Trophoblast cell (in vitro differentiated cells and primary cell): ENCODE data around the gene EHF.

Experiments used
- DNase-seq, 2 donors: peaks; one replicate each; pipeline ENCODE4 v3.0.0-alpha.2; 2016
- H2AFZ ChIP-seq: 2 replicates; pipeline ENCODE4 v1.6.1; 2013; ENCODE audit warnings: low read length, moderate library complexity, mild to moderate bottlenecking; ENCODE audit not compliant: insufficient read depth, poor library complexity
- H2AK5ac ChIP-seq: 2 replicates; pipeline ENCODE4 v1.6.1; 2013; ENCODE audit warnings: mild to moderate bottlenecking, low read length
- H2BK120ac ChIP-seq: 2 replicates; pipeline ENCODE4 v1.6.1; 2013; ENCODE audit warnings: low read length, mild to moderate bottlenecking, moderate library complexity; ENCODE audit not compliant: insufficient read depth, poor library complexity
- H2BK12ac ChIP-seq: 2 replicates; pipeline ENCODE4 v1.6.1; 2013; ENCODE audit warnings: mild to moderate bottlenecking, low read length, moderate library complexity
- H2BK5ac ChIP-seq: 2 replicates; pipeline ENCODE4 v1.6.1; 2013; ENCODE audit warnings: low read length, low read depth, moderate library complexity, mild to moderate bottlenecking; ENCODE audit not compliant: poor library complexity
- H3K14ac ChIP-seq: 2 replicates; pipeline ENCODE4 v1.6.1; 2013; ENCODE audit warnings: mild to moderate bottlenecking, low read length
- H3K18ac ChIP-seq: 2 replicates; pipeline ENCODE4 v1.6.1; 2013; ENCODE audit warnings: mild to moderate bottlenecking, low read length
- H3K23ac ChIP-seq: 2 replicates; pipeline ENCODE4 v1.6.1; 2013; ENCODE audit warnings: low read length
- H3K27ac ChIP-seq: 2 replicates; pipeline ENCODE4 v1.5.1; 2013; ENCODE audit warnings: low read depth, mild to moderate bottlenecking, inconsistent platforms, low read length, moderate library complexity
- H3K27me3 ChIP-seq: 2 replicates; pipeline ENCODE4 v1.6.1; 2013; ENCODE audit warnings: inconsistent platforms, mild to moderate bottlenecking, low read length, moderate library complexity; ENCODE audit not compliant: insufficient read depth
- H3K36me3 ChIP-seq, 2 experiments: 1 replicate in 1 of 2; 2 replicates in 1 of 2; pipeline ENCODE4 v1.6.1; 2013; ENCODE audit warnings: low read length in 2 of 2, mild to moderate bottlenecking in 2 of 2, moderate library complexity in 1 of 2; ENCODE audit not compliant: insufficient read depth in 2 of 2, control insufficient read depth in 1 of 2
- H3K4ac ChIP-seq: 2 replicates; pipeline ENCODE4 v1.6.1; 2013; ENCODE audit warnings: low read depth, mild to moderate bottlenecking, low read length, moderate library complexity
- H3K4me1 ChIP-seq, 2 experiments: 1 replicate in 1 of 2; 2 replicates in 1 of 2; pipeline ENCODE4 v1.6.1; 2013; ENCODE audit warnings: low read length in 2 of 2, mild to moderate bottlenecking in 2 of 2, moderate library complexity in 1 of 2; ENCODE audit not compliant: insufficient read depth in 2 of 2, control insufficient read depth in 1 of 2
- H3K4me2 ChIP-seq: 2 replicates; pipeline ENCODE4 v1.6.1; 2013; ENCODE audit warnings: inconsistent platforms, mild to moderate bottlenecking, low read length, moderate library complexity
- H3K4me3 ChIP-seq: 2 replicates; pipeline ENCODE4 v1.5.1; 2013; ENCODE audit warnings: mild to moderate bottlenecking, low read depth, low read length, inconsistent platforms
- H3K79me1 ChIP-seq: one replicate; pipeline ENCODE4 v1.6.1; 2013; ENCODE audit warnings: low read length
- H3K79me2 ChIP-seq: 2 replicates; pipeline ENCODE4 v1.6.1; 2013; ENCODE audit warnings: low read length, mild to moderate bottlenecking; ENCODE audit not compliant: control insufficient read depth, insufficient read depth, poor library complexity
- H3K9ac ChIP-seq: 2 replicates; pipeline ENCODE4 v1.6.1; 2013; ENCODE audit warnings: mild to moderate bottlenecking, low read length
- H3K9me3 ChIP-seq: 2 replicates; pipeline ENCODE4 v1.6.1; 2013; ENCODE audit warnings: low read depth, mild to moderate bottlenecking, control low read depth, inconsistent platforms, low read length; ENCODE audit not compliant: insufficient read depth
- H4K12ac ChIP-seq: 2 replicates; pipeline ENCODE4 v1.6.1; 2013; ENCODE audit warnings: low read depth, mild to moderate bottlenecking, low read length, moderate library complexity
- H4K8ac ChIP-seq: 2 replicates; pipeline ENCODE4 v1.6.1; 2013; ENCODE audit warnings: low read depth, mild to moderate bottlenecking, low read length, moderate library complexity
- H4K91ac ChIP-seq: one replicate; pipeline ENCODE4 v1.6.1; 2013; ENCODE audit warnings: low read depth, mild to moderate bottlenecking, low read length, moderate library complexity
- WGBS: extraction: QIAGEN DNeasy Blood & Tissue Kit; methylation state at CpG from one replicate; pipeline ENCODE4 v1.1.7; 2013; ENCODE audit warnings: missing lambda C conversion rate; ENCODE audit not compliant: insufficient read length, insufficient coverage; ENCODE audit errors: extremely low coverage; 5-methylcytosine and 5-hydroxymethylcytosine counted together

The EHF gene

GRCh38 chr11:34601609-34602008, 19.3 kb upstream of the EHF start:
- no peak overlapping the region for H2BK12ac ChIP-seq
- H3K36me3 ChIP-seq = no peaks in the 10 kb centered on the region
- H4K8ac ChIP-seq = no peak overlapping the region
- H2AK5ac ChIP-seq = no peak overlapping the region
- no peak for DNase-seq
- H3K18ac ChIP-seq = no peak overlapping the region
- H3K79me1 ChIP-seq = no peaks in the 10 kb centered on the region
- no peak overlapping the region for H3K4me3 ChIP-seq
- H3K4ac ChIP-seq = no peak overlapping the region
- H2BK5ac ChIP-seq = no peak overlapping the region
- H3K27ac ChIP-seq = no peak overlapping the region
- H3K14ac ChIP-seq = no peak overlapping the region
- H3K9me3 ChIP-seq = no peaks in the 10 kb centered on the region
- no peak overlapping the region for H3K4me2 ChIP-seq
- no peak overlapping the region for H3K9ac ChIP-seq
- H2BK120ac ChIP-seq = no peak overlapping the region
- no peak overlapping the region for H4K91ac ChIP-seq
- H3K23ac ChIP-seq = no peak overlapping the region
- peaks cover 3% of the 10 kb centered on the region in 2 experiments for H3K4me1 ChIP-seq
- H3K79me2 ChIP-seq = no peaks in the 10 kb centered on the region
- no peak overlapping the region for H4K12ac ChIP-seq
- no CpG with 5 or more reads among the region's 5 CpGs for WGBS
- no peak overlapping the region for H2AFZ ChIP-seq
- no peaks in the 10 kb centered on the region for H3K27me3 ChIP-seq

GRCh38 chr11:34602245-34602644, 18.6 kb upstream of the EHF start:
- H3K36me3 ChIP-seq = no peaks in the 10 kb centered on the region
- no peak overlapping the region for H3K18ac ChIP-seq
- H3K4me1 ChIP-seq = peaks cover 3% of the 10 kb centered on the region in 2 experiments

GRCh38 chr11:34603129-34604001, 17.5 kb upstream of the EHF start:
- H3K14ac ChIP-seq = no peak overlapping the region
- no peaks in the 10 kb centered on the region for H3K27me3 ChIP-seq
- no peaks in the 10 kb centered on the region for H3K79me1 ChIP-seq
- H3K9me3 ChIP-seq = no peaks in the 10 kb centered on the region
- no peak overlapping the region for H2BK12ac ChIP-seq
- H4K12ac ChIP-seq = no peak overlapping the region
- H2BK5ac ChIP-seq = no peak overlapping the region
- no peak overlapping the region for H3K4me2 ChIP-seq
- no peak overlapping the region for H3K18ac ChIP-seq
- no peak overlapping the region for H4K91ac ChIP-seq
- no peaks in the 10 kb centered on the region for H3K79me2 ChIP-seq
- no peak overlapping the region for H3K9ac ChIP-seq
- H4K8ac ChIP-seq = no peak overlapping the region
- no peak for DNase-seq
- no peak overlapping the region for H2BK120ac ChIP-seq
- no peak overlapping the region for H3K27ac ChIP-seq
- no peak overlapping the region for H3K4me3 ChIP-seq
- no peak overlapping the region for H3K23ac ChIP-seq
- H2AK5ac ChIP-seq = no peak overlapping the region
- no peak overlapping the region for H3K4ac ChIP-seq
- peaks cover 3% of the 10 kb centered on the region in 2 experiments for H3K4me1 ChIP-seq
- WGBS = no CpG with 5 or more reads among the region's 15 CpGs
- H2AFZ ChIP-seq = no peak overlapping the region
- H3K36me3 ChIP-seq = no peaks in the 10 kb centered on the region

More at GRCh38 chr11:34602245-34602644, 18.6 kb upstream of the EHF start:
- H3K79me1 ChIP-seq = no peaks in the 10 kb centered on the region
- H3K27ac ChIP-seq = no peak overlapping the region
- no peak for DNase-seq
- no CpG with 5 or more reads among the region's 7 CpGs for WGBS
- H3K79me2 ChIP-seq = no peaks in the 10 kb centered on the region
- H2BK12ac ChIP-seq = no peak overlapping the region
- no peak overlapping the region for H2AK5ac ChIP-seq
- H4K91ac ChIP-seq = no peak overlapping the region
- H3K4me3 ChIP-seq = no peak overlapping the region
- H3K14ac ChIP-seq = no peak overlapping the region
- no peak overlapping the region for H3K23ac ChIP-seq
- H2BK5ac ChIP-seq = no peak overlapping the region
- no peak overlapping the region for H3K4me2 ChIP-seq
- no peak overlapping the region for H3K9ac ChIP-seq
- no peak overlapping the region for H4K8ac ChIP-seq
- H2BK120ac ChIP-seq = no peak overlapping the region
- H3K9me3 ChIP-seq = no peaks in the 10 kb centered on the region
- no peak overlapping the region for H2AFZ ChIP-seq
- no peak overlapping the region for H4K12ac ChIP-seq
- H3K27me3 ChIP-seq = no peaks in the 10 kb centered on the region
- H3K4ac ChIP-seq = no peak overlapping the region

GRCh38 chr11:34604145-34604544, 16.7 kb upstream of the EHF start:
- no peak overlapping the region for H3K9ac ChIP-seq
- no peak for DNase-seq
- H3K4me2 ChIP-seq = no peak overlapping the region
- no peak overlapping the region for H2AK5ac ChIP-seq
- no peak overlapping the region for H2BK120ac ChIP-seq
- H2BK5ac ChIP-seq = no peak overlapping the region
- H3K79me1 ChIP-seq = no peaks in the 10 kb centered on the region
- no peaks in the 10 kb centered on the region for H3K36me3 ChIP-seq
- no peak overlapping the region for H3K18ac ChIP-seq
- H3K27me3 ChIP-seq = no peaks in the 10 kb centered on the region
- no peak overlapping the region for H3K14ac ChIP-seq
- no peak overlapping the region for H3K23ac ChIP-seq
- no CpG with 5 or more reads among the region's 2 CpGs for WGBS
- no peak overlapping the region for H2BK12ac ChIP-seq
- peaks cover 3% of the 10 kb centered on the region in 2 experiments for H3K4me1 ChIP-seq
- no peak overlapping the region for H4K8ac ChIP-seq
- no peak overlapping the region for H3K27ac ChIP-seq
- H3K79me2 ChIP-seq = no peaks in the 10 kb centered on the region
- no peak overlapping the region for H3K4ac ChIP-seq
- H2AFZ ChIP-seq = no peak overlapping the region
- no peak overlapping the region for H4K91ac ChIP-seq
- H4K12ac ChIP-seq = no peak overlapping the region
- no peaks in the 10 kb centered on the region for H3K9me3 ChIP-seq
- no peak overlapping the region for H3K4me3 ChIP-seq
